HL-60/S4 (cell line): Measurements from ENCODE around the gene NKTR.

ENCODE experiments used
- in situ Hi-C: fragments of 300-500 bp; cut with MboI; formaldehyde crosslinking; loops from 2 replicates; pipeline ENCODE4 v1.14.3; 2022; ENCODE audit warnings: low sequenced_read_pairs

NKTR gene

DNA sequence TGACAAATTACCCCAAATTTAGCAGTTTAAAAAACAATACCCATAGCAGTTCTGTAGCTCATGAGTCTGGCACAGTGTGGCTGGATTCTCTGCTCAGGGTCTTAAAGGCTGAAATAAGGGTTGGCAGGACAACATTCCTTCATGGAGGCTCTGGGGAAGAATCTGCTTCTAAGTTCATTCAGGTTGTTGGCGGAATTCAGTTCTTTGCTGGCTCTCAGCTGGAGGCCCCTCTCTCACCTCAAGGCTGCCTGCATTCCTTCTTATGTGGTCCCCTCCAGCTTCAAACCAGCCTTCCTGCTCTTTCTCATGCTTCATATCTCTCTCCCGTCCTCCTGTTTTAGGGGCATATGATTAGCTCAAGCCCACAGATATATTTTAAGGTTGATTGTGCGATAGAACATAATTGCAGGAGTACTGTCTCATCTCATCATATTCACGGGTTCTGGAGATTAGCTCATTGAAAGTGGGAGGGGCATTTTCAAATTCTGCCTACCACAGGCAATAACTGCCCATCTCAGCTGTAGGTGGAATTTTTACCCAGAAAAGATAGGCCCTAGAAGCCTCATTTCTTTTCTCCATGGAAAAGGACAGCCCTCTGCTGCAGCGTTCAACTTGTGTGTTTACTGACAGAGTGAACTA lies 47.5 kb downstream of the NKTR start:
- in situ Hi-C loops, result no loop called here

GRCh38 chr3:42649006-42649405 lies 48.5 kb downstream of the NKTR start:
- in situ Hi-C loops, result no loop called here

- in situ Hi-C loops, result no loop called here
Observed at GRCh38 chr3:42649783-42650182, 49.3 kb downstream of the NKTR start.

DNA sequence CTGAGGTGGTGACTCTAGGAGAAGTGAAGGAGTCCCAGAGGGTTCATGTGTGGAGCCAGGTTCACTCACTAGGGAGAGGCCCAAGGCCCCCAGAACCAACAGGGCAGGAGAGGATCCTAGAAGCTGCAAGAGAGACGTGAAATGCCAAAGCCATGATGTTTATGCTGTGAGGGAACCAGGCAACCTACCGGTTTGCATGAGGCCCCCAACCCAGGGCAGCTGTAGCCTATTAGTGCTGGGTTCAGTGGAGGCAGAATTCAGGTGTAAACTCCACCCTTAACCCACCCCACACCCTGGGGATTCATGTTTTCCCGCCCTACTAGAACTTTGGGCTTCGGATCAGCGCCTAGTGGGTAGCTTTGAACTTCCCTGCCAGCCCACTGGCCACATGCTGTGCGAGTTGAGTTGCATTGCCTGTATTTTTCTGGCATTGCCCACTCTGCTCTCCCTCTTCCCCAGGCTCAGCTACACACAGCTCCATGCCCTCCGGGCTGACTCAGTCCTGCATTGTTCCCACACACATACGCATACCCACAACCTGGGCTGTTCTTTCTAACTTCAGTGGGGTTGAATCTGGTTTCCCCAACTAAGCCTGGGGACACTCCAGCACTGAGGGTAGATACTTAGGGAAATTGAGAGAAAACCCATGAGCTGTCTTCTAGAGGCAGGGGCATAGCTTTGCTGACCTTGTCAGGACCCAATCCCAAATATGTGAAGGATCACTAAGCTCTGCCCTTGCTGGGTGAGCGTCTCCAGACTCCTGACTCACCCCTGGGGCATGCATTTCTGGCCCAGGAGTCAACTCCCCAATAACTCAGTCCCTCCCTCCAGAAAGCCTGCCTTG lies 51.0 kb downstream of the NKTR start:
- in situ Hi-C loops, result no loop called here

- in situ Hi-C loops, result no loop called here
Observed at GRCh38 chr3:42652251-42652610, 51.7 kb downstream of the NKTR start.

DNA sequence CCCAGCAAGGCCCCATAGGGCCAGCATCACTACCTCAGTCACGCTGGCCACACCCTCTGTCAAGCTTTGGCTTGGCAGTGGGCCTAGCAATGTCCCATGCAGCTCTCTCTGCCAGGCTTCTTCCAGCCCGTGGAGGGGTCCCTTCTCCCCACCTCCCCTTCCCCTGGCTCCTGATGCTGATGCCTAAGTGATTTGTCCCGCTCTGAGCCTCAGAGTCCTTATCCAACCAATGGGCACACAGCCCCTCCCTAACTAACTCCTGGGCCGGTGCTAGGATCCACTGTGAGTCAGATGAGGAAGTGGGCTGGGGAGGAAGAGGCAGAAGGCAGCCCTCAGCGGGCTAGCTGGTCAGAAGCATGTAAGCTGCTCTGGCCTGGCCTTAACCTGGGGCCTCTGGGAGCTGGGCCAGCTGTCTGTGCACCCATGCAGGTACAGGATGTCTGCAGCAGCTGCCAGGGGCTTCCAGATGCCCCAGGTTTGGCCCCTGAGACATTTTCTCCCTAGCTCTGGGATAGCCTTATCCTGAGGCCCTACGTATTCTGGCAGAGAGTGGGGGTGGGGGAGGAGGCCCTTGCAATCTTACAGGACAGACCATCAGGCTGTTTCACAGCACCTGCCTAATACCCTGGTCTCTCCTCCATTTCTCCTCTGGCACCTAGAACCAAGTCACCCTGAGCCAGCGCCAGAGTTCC lies 52.3 kb downstream of the NKTR start:
- in situ Hi-C loops, result no loop called here

DNA sequence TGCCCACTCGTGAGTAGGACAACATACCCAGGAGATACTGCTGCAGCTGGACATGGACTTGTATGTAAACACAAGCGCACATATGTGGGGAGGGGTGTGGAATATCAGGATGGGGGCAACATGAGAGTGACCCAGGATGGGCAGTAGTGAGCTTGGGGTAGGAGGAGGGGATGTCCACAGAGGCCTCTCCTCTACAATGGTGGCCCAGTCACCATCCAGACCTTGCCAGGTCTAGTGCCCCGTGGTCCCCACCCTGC lies 52.7 kb downstream of the NKTR start:
- in situ Hi-C loops, result no loop called here

DNA sequence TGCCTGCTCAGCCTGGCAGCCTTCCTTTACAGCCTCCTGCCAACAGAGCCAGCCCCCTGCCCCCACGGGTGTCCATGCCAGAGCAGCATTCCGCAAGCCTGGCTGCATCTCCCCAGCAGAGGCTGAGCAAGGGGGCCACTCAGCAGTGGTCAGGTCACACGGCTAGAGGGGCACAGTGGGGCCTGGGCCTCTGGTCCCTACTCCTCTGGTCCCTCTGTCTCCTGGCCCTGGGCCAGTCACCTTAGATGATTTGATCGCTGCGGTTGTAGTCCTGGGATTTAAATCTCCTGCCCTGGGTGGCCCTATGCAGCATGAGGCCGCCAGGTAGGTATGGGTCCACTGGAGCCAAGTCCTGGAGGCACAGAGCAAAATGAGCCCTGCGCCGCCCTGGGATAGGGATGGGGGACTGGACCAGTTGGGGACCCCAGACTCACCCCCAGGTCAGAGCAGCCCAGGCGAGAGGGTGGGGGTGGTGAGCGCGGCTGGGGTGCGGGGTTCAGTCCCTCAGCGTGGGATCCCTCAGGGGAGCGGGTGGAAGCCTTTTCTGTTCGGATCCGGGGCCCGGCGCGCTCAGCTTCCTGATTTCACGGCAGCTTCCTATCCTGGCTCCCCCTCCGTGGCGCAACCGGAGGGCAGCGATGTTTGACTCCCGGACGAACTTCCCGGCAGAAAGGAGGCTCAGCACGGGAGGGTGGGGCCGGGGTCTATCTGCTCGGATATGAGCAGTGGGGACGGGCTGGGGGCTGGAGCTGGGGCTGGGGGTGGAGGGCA lies 53.3 kb downstream of the NKTR start, which contains the start of gene ZBTB47:
Gene ZBTB47 (plus strand): TSS at position 138 of the 771 bp plus-strand sequence. CDS start 4,659 bp downstream, outside the sequence.
- in situ Hi-C loops, result no loop called here

DNA sequence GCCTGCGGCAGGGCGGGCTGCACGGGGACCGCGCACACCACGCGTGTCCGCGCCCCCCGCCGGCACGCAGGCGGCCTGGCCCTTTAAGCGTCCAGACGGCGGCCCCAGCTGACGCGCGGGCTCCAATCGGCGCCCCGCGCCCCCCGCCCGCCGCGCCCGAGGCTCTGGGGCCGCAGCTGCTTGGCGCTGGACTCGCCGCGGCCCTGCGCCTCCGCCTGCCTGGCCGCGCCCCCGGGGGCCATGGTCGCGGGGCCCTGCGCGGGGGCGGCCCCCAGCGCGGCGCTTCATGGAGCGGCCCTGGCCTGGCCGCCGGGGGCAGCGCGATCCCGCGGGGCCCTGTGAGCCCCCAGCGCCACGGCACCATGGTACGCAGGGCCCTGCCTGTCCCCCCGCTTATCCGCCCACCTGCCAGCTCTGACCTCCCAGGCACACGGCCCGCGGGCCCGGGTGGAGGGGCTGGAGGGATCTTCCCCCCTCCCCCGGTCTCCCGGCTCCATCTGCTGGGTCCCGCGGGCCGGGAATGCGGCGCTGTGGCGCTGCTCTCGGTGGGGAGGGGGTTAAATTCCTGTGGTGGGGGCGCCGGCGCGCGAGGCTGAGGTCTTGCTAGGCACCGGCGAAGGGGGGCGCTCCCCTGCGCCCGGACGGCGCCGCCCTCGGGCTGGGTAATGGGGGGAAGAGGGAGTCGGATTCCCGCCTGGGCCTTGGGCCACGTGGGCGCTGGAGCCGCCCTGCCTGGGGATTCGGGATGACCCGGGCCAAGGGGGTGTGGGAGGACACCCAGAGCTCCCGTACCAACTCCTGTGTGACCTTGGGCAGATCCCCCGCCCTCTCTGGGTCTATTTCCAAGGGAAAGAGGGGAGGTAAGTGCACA lies 54.1 kb downstream of the NKTR start:
- in situ Hi-C loops, result no loop called here

DNA sequence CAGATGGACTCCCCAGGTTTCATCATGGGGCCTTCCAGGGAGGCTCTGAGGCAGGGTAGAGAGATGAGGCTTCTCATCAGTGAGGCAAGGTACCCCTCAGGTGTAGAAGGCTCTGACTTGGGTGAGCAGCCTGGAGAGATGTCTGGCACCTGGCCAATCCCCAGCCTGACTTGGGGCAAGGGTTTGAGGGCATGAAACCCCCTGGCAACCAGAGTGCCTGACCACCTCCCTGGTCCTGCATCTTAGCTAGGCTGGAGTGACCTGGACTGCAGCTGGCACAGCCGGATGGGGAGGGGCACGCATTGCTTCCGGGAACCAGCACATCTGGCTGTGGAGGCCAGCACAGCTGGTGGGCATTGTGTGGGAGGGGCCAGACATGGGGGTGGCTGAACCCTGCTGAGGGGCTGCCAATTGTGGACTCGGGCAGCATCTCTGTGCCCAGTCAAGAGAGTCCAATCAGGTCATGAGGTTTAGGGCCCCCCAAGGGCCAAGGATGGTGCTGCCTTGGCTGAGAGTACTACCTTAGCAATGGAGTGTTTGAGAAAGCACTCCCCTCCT lies 54.9 kb downstream of the NKTR start:
- in situ Hi-C loops, result no loop called here

DNA sequence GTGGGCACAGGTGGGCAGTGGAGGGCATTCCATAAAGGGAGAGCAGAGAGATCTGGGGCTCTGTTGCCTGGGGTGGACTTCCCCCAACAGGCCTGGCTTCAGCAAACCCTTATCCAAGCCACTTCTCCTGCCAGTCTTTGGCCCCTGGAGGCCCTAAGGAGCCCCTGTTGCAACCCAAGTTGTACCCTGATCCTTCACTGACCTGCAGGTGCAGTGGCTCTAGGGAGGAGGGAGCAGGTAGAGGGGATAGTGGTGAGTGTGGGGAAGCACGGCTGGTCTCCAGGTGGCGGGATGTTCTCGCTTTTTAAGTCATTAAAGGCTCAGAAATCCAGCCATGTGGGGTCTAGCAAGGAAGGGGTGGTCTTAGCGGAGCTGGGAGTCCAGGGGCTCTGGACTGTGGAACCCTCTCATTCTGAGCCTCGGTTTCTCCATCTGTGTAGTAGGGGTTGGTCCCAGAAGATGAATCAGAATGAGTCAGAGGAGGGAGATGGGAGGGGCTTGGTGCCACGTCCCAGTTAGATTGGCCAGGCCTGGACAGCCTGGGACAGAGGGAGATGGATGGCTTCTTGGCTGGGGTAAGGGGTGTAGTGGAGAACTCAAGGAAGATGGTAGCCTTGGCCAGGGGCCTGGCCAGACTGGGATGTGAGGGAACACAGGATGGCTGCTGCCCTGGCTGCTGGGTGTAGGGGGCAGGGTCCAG lies 55.6 kb downstream of the NKTR start:
- in situ Hi-C loops, result no loop called here

DNA sequence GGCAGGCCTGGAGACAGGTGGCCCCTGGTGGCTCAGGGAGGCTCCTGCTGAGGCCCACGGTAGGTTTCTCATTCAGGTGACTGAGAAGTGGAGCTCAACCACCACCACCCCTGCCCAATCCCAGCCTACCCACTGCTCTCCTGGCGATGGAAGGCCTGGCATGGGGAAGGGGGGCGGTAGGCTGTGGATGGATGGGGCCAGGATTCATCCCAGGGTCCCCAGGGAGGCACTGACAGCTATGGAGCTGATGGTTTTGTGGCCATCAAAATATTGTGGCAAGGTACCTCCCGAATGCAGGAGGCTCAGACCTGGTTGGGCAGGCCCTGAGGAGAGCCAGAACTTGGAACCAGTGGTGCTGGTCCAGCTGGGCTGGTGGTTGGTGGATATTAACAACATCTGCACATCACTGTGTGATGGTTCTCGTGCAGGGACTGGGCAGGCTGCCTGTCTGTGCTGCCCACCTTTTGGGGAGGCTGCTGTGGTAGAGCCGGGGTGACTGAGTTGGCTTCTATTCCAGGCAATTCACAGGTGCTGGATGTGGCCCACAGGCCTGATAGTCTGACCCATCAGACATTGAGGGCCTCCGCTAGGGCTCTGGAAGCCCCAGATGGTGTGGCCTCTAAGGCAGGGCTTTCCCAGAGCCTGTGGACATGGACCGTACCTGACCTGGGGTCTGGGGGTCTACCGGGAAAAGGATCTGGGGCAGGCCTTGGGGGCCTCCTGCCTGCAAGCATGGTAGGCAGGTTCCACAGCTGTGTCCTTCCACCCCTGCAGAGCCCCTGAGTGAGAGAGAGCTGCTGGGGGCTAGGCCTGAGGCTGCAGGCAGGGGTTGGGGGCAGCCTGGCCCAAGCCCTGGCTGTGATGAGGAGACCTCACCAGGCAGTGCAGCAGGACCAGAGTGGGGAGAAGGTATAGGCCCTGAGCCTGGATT lies 56.5 kb downstream of the NKTR start:
- in situ Hi-C loops, result no loop called here

GRCh38 chr3:42657675-42658074 lies 57.2 kb downstream of the NKTR start:
- in situ Hi-C loops, result no loop called here

DNA sequence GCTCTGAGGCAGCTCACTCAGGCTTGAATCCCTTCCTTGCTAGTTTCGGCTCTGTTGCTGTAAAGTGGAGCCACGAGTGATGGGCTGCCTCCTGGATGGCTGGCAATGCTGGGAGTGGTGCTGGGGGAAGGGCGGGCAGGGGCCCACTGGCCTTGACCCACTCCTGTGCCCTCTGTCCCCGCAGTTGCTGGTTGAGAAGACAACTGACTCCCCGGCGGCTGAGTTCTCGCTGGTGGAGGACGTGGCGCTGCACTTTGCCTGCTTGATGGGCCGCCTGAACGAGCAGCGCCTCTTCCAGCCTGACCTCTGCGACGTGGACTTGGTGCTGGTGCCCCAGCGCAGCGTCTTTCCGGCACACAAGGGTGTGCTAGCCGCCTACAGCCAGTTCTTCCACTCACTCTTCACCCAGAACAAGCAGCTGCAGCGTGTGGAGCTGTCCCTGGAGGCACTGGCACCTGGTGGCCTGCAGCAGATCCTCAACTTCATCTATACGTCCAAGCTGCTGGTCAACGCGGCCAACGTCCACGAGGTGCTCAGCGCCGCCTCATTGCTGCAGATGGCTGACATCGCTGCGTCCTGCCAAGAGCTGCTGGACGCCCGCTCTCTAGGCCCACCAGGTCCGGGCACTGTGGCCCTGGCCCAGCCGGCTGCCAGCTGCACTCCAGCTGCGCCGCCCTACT lies 57.7 kb downstream of the NKTR start:
- in situ Hi-C loops, result no loop called here

DNA sequence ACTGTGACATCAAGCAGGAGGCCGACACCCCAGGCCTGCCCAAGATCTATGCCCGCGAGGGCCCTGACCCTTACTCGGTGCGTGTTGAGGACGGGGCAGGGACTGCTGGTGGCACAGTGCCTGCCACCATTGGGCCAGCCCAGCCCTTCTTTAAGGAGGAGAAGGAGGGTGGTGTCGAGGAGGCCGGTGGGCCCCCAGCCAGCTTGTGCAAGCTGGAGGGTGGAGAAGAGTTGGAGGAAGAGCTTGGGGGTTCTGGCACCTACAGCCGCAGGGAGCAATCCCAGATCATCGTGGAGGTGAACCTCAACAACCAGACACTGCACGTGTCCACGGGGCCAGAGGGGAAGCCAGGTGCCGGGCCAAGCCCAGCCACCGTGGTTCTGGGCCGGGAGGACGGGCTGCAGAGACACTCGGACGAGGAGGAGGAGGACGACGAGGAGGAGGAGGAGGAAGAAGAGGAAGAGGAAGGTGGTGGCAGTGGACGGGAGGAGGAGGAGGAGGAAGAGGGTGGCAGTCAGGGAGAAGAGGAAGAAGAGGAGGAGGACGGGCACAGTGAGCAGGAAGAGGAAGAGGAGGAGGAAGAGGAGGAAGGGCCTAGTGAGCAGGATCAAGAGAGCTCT lies 58.4 kb downstream of the NKTR start:
- in situ Hi-C loops, result no loop called here

DNA sequence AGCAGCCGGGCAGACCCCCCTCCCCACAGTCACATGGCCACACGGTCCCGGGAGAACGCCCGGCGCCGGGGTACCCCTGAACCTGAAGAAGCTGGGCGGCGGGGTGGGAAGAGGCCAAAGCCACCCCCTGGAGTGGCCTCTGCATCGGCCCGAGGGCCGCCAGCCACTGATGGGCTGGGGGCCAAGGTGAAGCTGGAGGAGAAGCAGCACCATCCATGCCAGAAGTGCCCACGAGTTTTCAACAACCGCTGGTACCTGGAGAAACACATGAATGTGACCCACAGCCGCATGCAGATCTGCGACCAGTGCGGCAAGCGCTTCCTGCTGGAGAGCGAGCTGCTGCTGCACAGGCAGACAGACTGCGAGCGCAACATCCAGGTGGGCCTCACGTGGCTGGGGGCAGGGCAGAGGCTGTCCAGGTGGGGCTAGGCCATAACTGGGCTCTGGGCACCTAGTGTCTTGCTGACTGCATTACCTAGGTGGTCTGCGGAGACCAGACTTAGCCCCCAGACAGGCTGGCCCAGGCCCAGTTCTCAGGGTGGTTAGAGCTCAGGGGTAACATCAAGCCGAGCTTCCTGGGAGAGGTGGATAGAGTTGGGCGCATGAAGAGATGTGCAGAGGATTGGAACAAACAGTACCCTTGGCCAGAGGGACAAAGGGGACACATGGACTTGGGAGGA lies 59.1 kb downstream of the NKTR start:
- in situ Hi-C loops, result no loop called here
